Osteocyte (in vitro differentiated cells): ENCODE data around the gene PTTG1. TPM values are rescaled to one million over a fixed set of nuclear protein-coding genes. Genes with fewer than 3 reads are reported as not detected.

ENCODE experiments used
- microRNA-seq: library from miRNA; unstranded; fragments of <30 nt; microRNA quantifications from one replicate; pipeline ENCODE4 v1.1.0, GENCODE V29; 2020; ENCODE audit not compliant: unreplicated experiment
- total RNA-seq: library from RNA; stranded (reverse); gene quantifications from 2 replicates; pipeline ENCODE4 v1.2.1, GENCODE V29; 2021

Gene PTTG1
- total RNA-seq, 1 donor from 2014 or later = 20.7 TPM

Small RNA genes within 50 kb of the gene (microRNA-seq; reads per million reads assigned to microRNA genes)
- not detected for gene MIR3142

Other genes with a start within 250 kb of the PTTG1 start
- gene FABP6, start 192.3 kb upstream of the PTTG1 start, total RNA-seq = not detected in 2 replicates
- gene CCNJL, start 109.3 kb upstream of the PTTG1 start, total RNA-seq = 8.2 and 8.4 TPM in 2 replicates
- gene C1QTNF2, start 51.2 kb upstream of the PTTG1 start, total RNA-seq = 0.16 and 0.19 TPM in 2 replicates
- gene FAM200C, start 21.8 kb upstream of the PTTG1 start, total RNA-seq = 4.3 and 6.2 TPM in 2 replicates
- 34.8 and 54.1 TPM in 2 replicates for gene SLU7, start 2.8 kb upstream of the PTTG1 start, total RNA-seq